22Rv1 (cell line): ENCODE results near the gene GLIS1.

Source experiments
- ZFX ChIP-seq: fragments of 450-650 bp; IDR thresholded peaks from 2 replicates; pipeline ENCODE4 v1.6.1; 2017; ENCODE audit warnings: antibody characterized with exemption, borderline replicate concordance
- TF ChIP-seq, protein P1 (sequence below): fragments of 450-650 bp; IDR thresholded peaks from 2 replicates; pipeline ENCODE4 v1.5.1; 2017; ENCODE audit warnings: mild to moderate bottlenecking

DNA sequence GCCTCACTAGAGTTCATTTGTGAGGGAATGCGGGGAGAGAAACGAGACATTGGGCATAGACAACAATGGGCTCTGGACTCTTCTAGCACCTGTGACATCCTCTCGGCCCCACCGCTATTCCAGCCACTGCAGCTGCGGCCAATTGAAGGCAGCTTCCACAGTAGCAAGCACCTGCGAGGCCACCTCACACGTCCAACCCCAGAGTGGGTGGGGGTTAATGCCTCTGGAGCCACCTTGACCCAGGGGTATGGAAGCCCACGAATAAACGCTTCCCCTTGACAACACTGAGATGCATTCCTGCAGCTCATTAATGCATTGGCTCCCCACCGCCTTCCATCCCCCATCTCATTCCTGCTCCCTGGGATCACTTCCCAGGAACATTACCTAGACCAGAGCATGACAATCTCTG is 104.4 kb downstream of the GLIS1 start:
- TF ChIP-seq, protein P1, sequence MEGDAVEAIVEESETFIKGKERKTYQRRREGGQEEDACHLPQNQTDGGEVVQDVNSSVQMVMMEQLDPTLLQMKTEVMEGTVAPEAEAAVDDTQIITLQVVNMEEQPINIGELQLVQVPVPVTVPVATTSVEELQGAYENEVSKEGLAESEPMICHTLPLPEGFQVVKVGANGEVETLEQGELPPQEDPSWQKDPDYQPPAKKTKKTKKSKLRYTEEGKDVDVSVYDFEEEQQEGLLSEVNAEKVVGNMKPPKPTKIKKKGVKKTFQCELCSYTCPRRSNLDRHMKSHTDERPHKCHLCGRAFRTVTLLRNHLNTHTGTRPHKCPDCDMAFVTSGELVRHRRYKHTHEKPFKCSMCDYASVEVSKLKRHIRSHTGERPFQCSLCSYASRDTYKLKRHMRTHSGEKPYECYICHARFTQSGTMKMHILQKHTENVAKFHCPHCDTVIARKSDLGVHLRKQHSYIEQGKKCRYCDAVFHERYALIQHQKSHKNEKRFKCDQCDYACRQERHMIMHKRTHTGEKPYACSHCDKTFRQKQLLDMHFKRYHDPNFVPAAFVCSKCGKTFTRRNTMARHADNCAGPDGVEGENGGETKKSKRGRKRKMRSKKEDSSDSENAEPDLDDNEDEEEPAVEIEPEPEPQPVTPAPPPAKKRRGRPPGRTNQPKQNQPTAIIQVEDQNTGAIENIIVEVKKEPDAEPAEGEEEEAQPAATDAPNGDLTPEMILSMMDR, result no peak
- TF ChIP-seq ZFX, result no peak
